Measurements from ENCODE around the gene SLC9A6. TPM values are rescaled to one million over a fixed set of nuclear protein-coding genes. Genes with fewer than 3 reads are reported as not detected.

The SLC9A6 gene
- 7.3 to 9.7 TPM (median 8.5 TPM) in 5 replicates for total RNA-seq (2022; extraction: Qiagen RNA extraction)

DNA sequence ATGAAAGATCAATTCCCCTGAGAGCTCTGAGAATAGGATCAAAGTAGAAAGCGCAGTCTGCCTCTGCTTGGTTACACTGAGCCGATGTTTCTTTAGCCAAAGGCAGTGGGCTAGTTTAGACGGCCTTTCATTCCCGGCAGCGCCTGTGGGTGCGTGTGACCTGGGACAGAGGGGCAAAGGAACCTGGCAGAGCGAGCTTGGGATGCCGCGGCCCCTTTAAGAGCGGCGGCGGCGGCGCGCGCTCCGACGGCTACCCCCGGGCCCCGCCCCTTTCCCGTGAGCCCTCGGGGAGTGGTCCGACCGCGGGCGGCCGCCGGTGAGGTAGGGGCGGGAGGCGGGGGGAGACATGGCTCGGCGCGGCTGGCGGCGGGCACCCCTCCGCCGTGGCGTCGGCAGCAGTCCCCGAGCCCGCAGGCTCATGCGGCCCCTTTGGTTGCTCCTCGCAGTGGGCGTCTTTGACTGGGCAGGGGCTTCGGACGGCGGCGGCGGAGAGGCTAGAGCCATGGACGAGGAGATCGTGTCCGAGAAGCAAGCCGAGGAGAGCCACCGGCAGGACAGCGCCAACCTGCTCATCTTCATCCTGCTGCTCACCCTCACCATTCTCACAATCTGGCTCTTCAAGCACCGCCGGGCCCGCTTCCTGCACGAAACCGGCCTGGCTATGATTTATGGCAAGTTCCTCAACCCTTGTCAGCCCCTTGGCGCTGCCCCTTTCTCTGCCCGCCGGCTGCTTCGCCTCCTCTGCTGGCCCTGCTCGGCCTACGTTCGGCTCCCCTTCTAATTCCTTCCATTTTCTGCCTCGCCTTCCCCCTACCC lies at the start of gene SLC9A6:
SLC9A6 (plus strand) TSS at position 279 of the 816 bp plus-strand sequence; CDS start at position 503, 224 bp downstream.

DNA sequence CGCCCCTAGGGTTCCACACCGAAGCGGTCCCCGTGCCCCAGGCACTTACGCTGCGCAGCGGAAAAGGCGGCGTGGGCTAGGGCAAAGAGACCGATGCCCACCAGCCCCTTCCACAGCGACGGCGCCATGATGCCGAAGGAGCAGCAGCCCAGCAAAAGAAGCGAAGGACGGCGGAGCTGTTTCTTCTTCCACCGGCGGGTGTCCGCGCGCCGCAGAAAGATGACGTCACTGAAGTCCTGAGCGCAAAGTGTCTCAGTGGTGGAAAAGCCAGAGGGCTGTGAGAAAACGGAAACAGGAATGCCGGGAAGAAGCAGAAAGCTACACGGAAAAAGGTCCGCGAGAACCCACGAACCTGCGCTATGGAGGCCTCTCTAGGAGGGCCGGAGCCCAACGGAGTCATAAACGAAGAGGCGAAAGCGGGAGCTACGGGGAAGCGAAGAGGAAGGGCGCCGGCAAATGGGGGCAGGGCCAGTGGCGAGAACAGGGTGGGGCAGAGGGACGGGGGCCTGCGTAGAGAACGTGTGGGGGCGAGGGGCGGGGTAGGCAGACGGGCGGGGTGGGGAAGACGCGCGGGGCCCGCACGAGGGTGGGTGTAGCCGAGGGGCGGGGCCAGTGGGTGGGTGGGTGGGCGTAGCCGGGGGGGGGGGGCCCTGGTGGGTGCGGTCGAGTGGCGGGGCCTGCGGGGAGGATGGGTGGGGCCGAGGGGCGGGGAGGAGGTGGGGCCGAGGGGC lies 11.5 kb upstream of the SLC9A6 start, which contains the start of gene MMGT1:
MMGT1 (minus strand) TSS at position 441 of the 731 bp plus-strand sequence; CDS start at position 128, 313 bp downstream.

Other genes starting within 250 kb of the SLC9A6 start
- 0.15 to 0.29 TPM (median 0.19 TPM) in 4 of 5 replicates, not detected in the other for gene CT45A3, start 217.2 kb upstream of the SLC9A6 start, total RNA-seq (2022; extraction: Qiagen RNA extraction)
- 0.08 to 0.13 TPM (median 0.09 TPM) in 3 of 5 replicates, not detected in the others for gene CT45A5, start 199.9 kb upstream of the SLC9A6 start, total RNA-seq (2022; extraction: Qiagen RNA extraction)
- not detected in 5 replicates for gene CT45A6, start 182.6 kb upstream of the SLC9A6 start, total RNA-seq (2022; extraction: Qiagen RNA extraction)
- not detected in 5 replicates for gene CT45A2, start 165.4 kb upstream of the SLC9A6 start, total RNA-seq (2022; extraction: Qiagen RNA extraction)
- gene CT45A7, start 148.2 kb upstream of the SLC9A6 start, total RNA-seq (2022; extraction: Qiagen RNA extraction): not detected in 5 replicates
- not detected in 5 replicates for gene CT45A8, start 130.9 kb upstream of the SLC9A6 start, total RNA-seq (2022; extraction: Qiagen RNA extraction)
- gene CT45A9, start 113.6 kb upstream of the SLC9A6 start, total RNA-seq (2022; extraction: Qiagen RNA extraction): not detected in 5 replicates
- 0.19 to 0.56 TPM (median 0.32 TPM) in 4 of 5 replicates, not detected in the other for gene CT45A10, start 92.0 kb upstream of the SLC9A6 start, total RNA-seq (2022; extraction: Qiagen RNA extraction)
- 0.02 to 0.03 TPM (median 0.03 TPM) in 4 of 5 replicates, not detected in the other for gene SAGE1, start 91.7 kb upstream of the SLC9A6 start, total RNA-seq (2022; extraction: Qiagen RNA extraction)
- 15.8 to 18.3 TPM (median 17.7 TPM) in 5 replicates for gene MMGT1, start 11.4 kb upstream of the SLC9A6 start, total RNA-seq (2022; extraction: Qiagen RNA extraction)
- 22.3 to 29.3 TPM (median 26.3 TPM) in 5 replicates for gene FHL1, start 162.1 kb downstream of the SLC9A6 start, total RNA-seq (2022; extraction: Qiagen RNA extraction)

All from A549 treated with AZD2906 at 1 μM for 4 hours (cell line).